ENCODE data around the gene PIPOX.
A peak's percentile ranks its signal among the peaks of the same experiment; 100 is the strongest.

Gene PIPOX

DNA sequence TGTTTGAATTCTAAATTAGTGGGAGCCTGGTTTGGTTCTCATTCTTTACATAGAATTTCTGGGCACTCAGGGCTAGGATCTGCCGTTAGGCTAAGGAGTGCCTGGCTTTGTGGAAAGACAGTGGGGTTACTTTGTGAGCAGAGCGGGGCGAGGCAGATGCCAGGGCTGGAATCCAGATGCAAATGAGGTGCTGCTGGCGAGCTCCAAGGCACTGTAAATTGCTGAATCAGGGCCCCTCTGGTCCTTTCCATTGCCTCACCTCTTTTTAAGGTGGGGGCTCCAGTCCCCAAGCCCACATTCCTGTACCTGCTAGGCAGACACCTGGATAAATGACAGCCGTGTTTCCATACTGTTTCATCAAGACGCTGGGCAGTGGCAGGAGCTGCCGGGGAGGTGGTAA is 33.8 kb downstream of the PIPOX start:
- no peaks in the 10 kb centered on the region for H3K9me3 ChIP-seq (replicated peaks in 1 of 2; ENCODE audit: control insufficient read depth in 2 of 2, insufficient read depth in 1 of 2, low read depth in 1 of 2, low read length in 2 of 2)
- H3K4me2 ChIP-seq (ENCODE audit: insufficient read depth, low read length, poor library complexity, severe bottlenecking): no peak overlapping the region
- no peak overlapping the region for H3K4ac ChIP-seq (ENCODE audit: low read length)
- H3K4me1 ChIP-seq (ENCODE audit: control insufficient read depth in 2 of 2, insufficient read depth in 1 of 2, low read depth in 1 of 2, low read length in 2 of 2): peaks cover 0 to 16% of the 10 kb centered on the region in 2 donors
- no peak overlapping the region for H3K18ac ChIP-seq (ENCODE audit: low read length)
- no peak for DNase-seq (ENCODE audit: low spot score)
- H2BK120ac ChIP-seq (ENCODE audit: low read depth, low read length): no peak overlapping the region
- H3K4me3 ChIP-seq (ENCODE audit: low read length in 2 of 2): no peak overlapping the region
- no peak overlapping the region for H4K8ac ChIP-seq (ENCODE audit: low read depth, low read length)
- H3K27ac ChIP-seq (replicated peaks; ENCODE audit: low read length): no peak overlapping the region
- no peak overlapping the region for H2AFZ ChIP-seq (ENCODE audit: low read length)
- no peak overlapping the region for H3K14ac ChIP-seq (ENCODE audit: low read length)
- H3K9ac ChIP-seq (ENCODE audit: low read depth, low read length, poor library complexity): no peak overlapping the region
- H3K23ac ChIP-seq (ENCODE audit: low read depth, low read length, poor library complexity): no peak overlapping the region
- no peak overlapping the region for H4K91ac ChIP-seq (ENCODE audit: low read depth, low read length, poor library complexity)
- no peak overlapping the region for H2BK12ac ChIP-seq (ENCODE audit: low read length)
- H2BK5ac ChIP-seq (ENCODE audit: low read length): no peak overlapping the region
- no peak overlapping the region for H2BK15ac ChIP-seq (ENCODE audit: low read length)
- H3K36me3 ChIP-seq (replicated peaks in 1 of 2; ENCODE audit: control insufficient read depth in 2 of 2, insufficient read depth in 2 of 2, low read length in 2 of 2): peaks cover 2 to 42% of the 10 kb centered on the region in 2 donors
- no CpG with 5 or more reads among the region's 7 CpGs for WGBS, 2 donors (ENCODE audit: extremely low coverage in 2 of 2, insufficient read length in 2 of 2, insufficient replicate concordance in 1 of 2)
- no peaks in the 10 kb centered on the region for H3K27me3 ChIP-seq (ENCODE audit: control insufficient read depth in 3 of 3, insufficient read depth in 3 of 3, low read depth in 1 of 3, low read length in 3 of 3)
- H2AK5ac ChIP-seq (ENCODE audit: low read depth, low read length): no peak overlapping the region
- no peaks in the 10 kb centered on the region for H3K79me1 ChIP-seq (ENCODE audit: low read depth, low read length)

DNA sequence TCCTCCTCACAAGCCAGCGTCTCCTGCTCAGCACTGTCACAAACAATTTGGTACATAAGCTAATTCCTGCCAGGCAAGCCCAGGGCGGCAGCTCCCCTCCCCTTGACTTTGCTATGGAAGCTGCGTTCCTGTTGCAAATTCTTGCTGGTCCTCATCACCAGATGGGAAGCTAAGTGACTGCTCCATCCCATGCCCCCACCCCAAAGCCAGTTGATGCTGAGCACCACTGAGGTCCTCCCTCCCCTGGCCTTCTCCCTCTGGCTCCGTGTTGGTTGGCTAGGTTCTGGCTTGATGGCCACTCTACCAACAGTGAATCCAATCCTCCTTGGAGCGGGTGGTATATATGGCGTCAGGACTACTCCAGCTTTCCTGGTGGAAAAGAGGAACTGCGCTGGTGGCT is 34.4 kb downstream of the PIPOX start:
- H3K9me3 ChIP-seq (replicated peaks in 1 of 2; ENCODE audit: control insufficient read depth in 2 of 2, insufficient read depth in 1 of 2, low read depth in 1 of 2, low read length in 2 of 2): no peaks in the 10 kb centered on the region
- no peak overlapping the region for H2BK12ac ChIP-seq (ENCODE audit: low read length)
- H3K36me3 ChIP-seq (replicated peaks in 1 of 2; ENCODE audit: control insufficient read depth in 2 of 2, insufficient read depth in 2 of 2, low read length in 2 of 2): peaks cover 5 to 47% of the 10 kb centered on the region in 2 donors

DNA sequence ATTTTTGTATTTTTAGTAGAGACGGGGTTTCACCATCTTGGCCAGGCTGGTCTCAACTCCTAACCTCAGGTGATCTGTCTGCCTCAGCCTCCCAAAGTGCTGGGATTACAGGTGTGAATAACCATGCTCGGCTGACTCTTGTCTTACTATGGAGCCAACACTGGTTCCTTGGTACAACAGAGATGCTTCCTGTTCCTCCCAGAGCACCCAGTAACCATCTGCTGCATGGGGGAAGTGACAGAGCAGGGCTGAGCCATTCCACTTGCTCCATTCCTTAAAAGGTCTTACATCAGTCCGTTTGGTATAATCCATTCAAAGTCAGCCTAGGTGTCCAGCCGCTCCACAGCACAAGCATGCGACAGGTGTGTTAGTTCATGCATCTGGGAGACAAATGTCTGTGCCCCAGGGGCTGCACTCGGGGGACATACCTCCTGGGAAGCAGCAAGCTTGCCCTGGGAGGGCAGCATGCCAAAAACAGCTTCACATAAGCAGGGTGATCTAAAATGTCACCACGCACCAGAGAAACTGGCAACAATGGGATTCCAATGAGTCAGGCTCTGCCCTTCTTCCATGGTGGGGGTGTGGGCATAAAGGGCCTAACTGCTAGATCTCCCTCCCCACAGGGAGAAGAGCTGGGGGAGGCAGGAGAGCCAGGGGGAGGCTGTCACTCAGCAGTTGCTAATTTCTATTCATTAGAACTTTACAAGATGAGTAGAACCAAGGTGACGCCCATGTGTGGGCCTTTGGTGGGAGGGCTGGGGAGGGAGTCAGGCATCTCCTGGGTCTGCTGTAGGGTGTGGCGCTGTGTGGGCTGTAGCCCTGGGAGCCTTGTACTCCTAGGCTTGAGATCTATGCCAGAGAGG is 35.5 kb downstream of the PIPOX start:
- H3K4me1 ChIP-seq (ENCODE audit: control insufficient read depth in 2 of 2, insufficient read depth in 1 of 2, low read depth in 1 of 2, low read length in 2 of 2): peaks cover 0 to 8% of the 10 kb centered on the region in 2 donors
- H3K79me1 ChIP-seq (ENCODE audit: low read depth, low read length): no peaks in the 10 kb centered on the region
- DNase-seq (ENCODE audit: low spot score): no peak
- no peak overlapping the region for H3K23ac ChIP-seq (ENCODE audit: low read depth, low read length, poor library complexity)
- no peak overlapping the region for H2BK120ac ChIP-seq (ENCODE audit: low read depth, low read length)
- H3K9ac ChIP-seq (ENCODE audit: low read depth, low read length, poor library complexity): no peak overlapping the region
- no peak overlapping the region for H3K18ac ChIP-seq (ENCODE audit: low read length)
- no CpG with 5 or more reads among the region's 9 CpGs for WGBS, 2 donors (ENCODE audit: extremely low coverage in 2 of 2, insufficient read length in 2 of 2, insufficient replicate concordance in 1 of 2)
- H2BK5ac ChIP-seq (ENCODE audit: low read length): no peak overlapping the region
- H3K4me3 ChIP-seq (ENCODE audit: low read length in 2 of 2): no peak overlapping the region
- no peak overlapping the region for H4K8ac ChIP-seq (ENCODE audit: low read depth, low read length)
- H3K9me3 ChIP-seq (replicated peaks in 1 of 2; ENCODE audit: control insufficient read depth in 2 of 2, insufficient read depth in 1 of 2, low read depth in 1 of 2, low read length in 2 of 2): no peaks in the 10 kb centered on the region
- no peak overlapping the region for H2BK15ac ChIP-seq (ENCODE audit: low read length)
- H4K91ac ChIP-seq (ENCODE audit: low read depth, low read length, poor library complexity): no peak overlapping the region
- no peak overlapping the region for H3K4ac ChIP-seq (ENCODE audit: low read length)
- no peaks in the 10 kb centered on the region for H3K27me3 ChIP-seq (ENCODE audit: control insufficient read depth in 3 of 3, insufficient read depth in 3 of 3, low read depth in 1 of 3, low read length in 3 of 3)
- H3K27ac ChIP-seq (replicated peaks; ENCODE audit: low read length): no peak overlapping the region
- no peak overlapping the region for H2AK5ac ChIP-seq (ENCODE audit: low read depth, low read length)
- H3K4me2 ChIP-seq (ENCODE audit: insufficient read depth, low read length, poor library complexity, severe bottlenecking): no peak overlapping the region
- no peak overlapping the region for H2AFZ ChIP-seq (ENCODE audit: low read length)
- H2BK12ac ChIP-seq (ENCODE audit: low read length): no peak overlapping the region
- H3K14ac ChIP-seq (ENCODE audit: low read length): no peak overlapping the region
- H3K36me3 ChIP-seq (replicated peaks in 1 of 2; ENCODE audit: control insufficient read depth in 2 of 2, insufficient read depth in 2 of 2, low read length in 2 of 2): peaks cover 5 to 47% of the 10 kb centered on the region in 2 donors

More for the DNA sequence above, 34.4 kb downstream of the PIPOX start:
- no peak overlapping the region for H3K27ac ChIP-seq (replicated peaks; ENCODE audit: low read length)
- no peak overlapping the region for H3K9ac ChIP-seq (ENCODE audit: low read depth, low read length, poor library complexity)
- WGBS, 2 donors (ENCODE audit: extremely low coverage in 2 of 2, insufficient read length in 2 of 2, insufficient replicate concordance in 1 of 2): no CpG with 5 or more reads among the region's 7 CpGs
- H3K79me1 ChIP-seq (ENCODE audit: low read depth, low read length): no peaks in the 10 kb centered on the region
- peaks cover 0 to 16% of the 10 kb centered on the region in 2 donors for H3K4me1 ChIP-seq (ENCODE audit: control insufficient read depth in 2 of 2, insufficient read depth in 1 of 2, low read depth in 1 of 2, low read length in 2 of 2)
- no peak overlapping the region for H3K4ac ChIP-seq (ENCODE audit: low read length)
- H3K27me3 ChIP-seq (ENCODE audit: control insufficient read depth in 3 of 3, insufficient read depth in 3 of 3, low read depth in 1 of 3, low read length in 3 of 3): no peaks in the 10 kb centered on the region
- no peak overlapping the region for H4K91ac ChIP-seq (ENCODE audit: low read depth, low read length, poor library complexity)
- no peak overlapping the region for H2AK5ac ChIP-seq (ENCODE audit: low read depth, low read length)
- H2BK15ac ChIP-seq (ENCODE audit: low read length): no peak overlapping the region
- H3K23ac ChIP-seq (ENCODE audit: low read depth, low read length, poor library complexity): no peak overlapping the region
- H2AFZ ChIP-seq (ENCODE audit: low read length): no peak overlapping the region
- no peak overlapping the region for H2BK5ac ChIP-seq (ENCODE audit: low read length)
- H3K14ac ChIP-seq (ENCODE audit: low read length): no peak overlapping the region
- no peak overlapping the region for H3K4me2 ChIP-seq (ENCODE audit: insufficient read depth, low read length, poor library complexity, severe bottlenecking)
- no peak overlapping the region for H2BK120ac ChIP-seq (ENCODE audit: low read depth, low read length)
- H3K18ac ChIP-seq (ENCODE audit: low read length): no peak overlapping the region
- DNase-seq (ENCODE audit: low spot score): no peak
- no peak overlapping the region for H4K8ac ChIP-seq (ENCODE audit: low read depth, low read length)
- H3K4me3 ChIP-seq (ENCODE audit: low read length in 2 of 2): no peak overlapping the region

- Histone ChIP-seq H3K9me3 (replicated peaks in 1 of 2; ENCODE audit: control insufficient read depth in 2 of 2, insufficient read depth in 1 of 2, low read depth in 1 of 2, low read length in 2 of 2) (no peaks in the 10 kb centered on the region), H3K4me2 (ENCODE audit: insufficient read depth, low read length, poor library complexity, severe bottlenecking) (no peak overlapping the region), H4K91ac (ENCODE audit: low read depth, low read length, poor library complexity) (no peak overlapping the region), H3K79me1 (ENCODE audit: low read depth, low read length) (no peaks in the 10 kb centered on the region), H3K27me3 (ENCODE audit: control insufficient read depth in 3 of 3, insufficient read depth in 3 of 3, low read depth in 1 of 3, low read length in 3 of 3) (no peaks in the 10 kb centered on the region), H2BK15ac (ENCODE audit: low read length) (no peak overlapping the region), H3K4me3 (ENCODE audit: low read length in 2 of 2) (no peak overlapping the region), H3K36me3 (replicated peaks in 1 of 2; ENCODE audit: control insufficient read depth in 2 of 2, insufficient read depth in 2 of 2, low read length in 2 of 2) (peaks cover 7 to 53% of the 10 kb centered on the region in 2 donors), H4K8ac (ENCODE audit: low read depth, low read length) (no peak overlapping the region), H3K4me1 (ENCODE audit: control insufficient read depth in 2 of 2, insufficient read depth in 1 of 2, low read depth in 1 of 2, low read length in 2 of 2) (peaks cover 0 to 4% of the 10 kb centered on the region in 2 donors), H3K14ac (ENCODE audit: low read length) (no peak overlapping the region), H2BK5ac (ENCODE audit: low read length) (no peak overlapping the region), H2AFZ (ENCODE audit: low read length) (no peak overlapping the region), H2AK5ac (ENCODE audit: low read depth, low read length) (peak overlapping the region; percentile 10), H3K9ac (ENCODE audit: low read depth, low read length, poor library complexity) (no peak overlapping the region), H2BK120ac (ENCODE audit: low read depth, low read length) (no peak overlapping the region), H3K18ac (ENCODE audit: low read length) (no peak overlapping the region), H3K27ac (replicated peaks; ENCODE audit: low read length) (no peak overlapping the region), H2BK12ac (ENCODE audit: low read length) (no peak overlapping the region), H3K4ac (ENCODE audit: low read length) (no peak overlapping the region), H3K23ac (ENCODE audit: low read depth, low read length, poor library complexity) (peak overlapping the region; percentile 70)
- WGBS, 2 donors (ENCODE audit: extremely low coverage in 2 of 2, insufficient read length in 2 of 2, insufficient replicate concordance in 1 of 2): no CpG with 5 or more reads among the region's 16 CpGs
- no peak for DNase-seq (ENCODE audit: low spot score)
These were observed 36.5 kb downstream of the PIPOX start for GRCh38 chr17:29079433-29079832.

Measured in neuronal stem cell (in vitro differentiated cells).